IMR-90 (cell line): Measurements from ENCODE around the gene TCOF1. TPM values are rescaled to one million over a fixed set of nuclear protein-coding genes. Genes with fewer than 3 reads are reported as not detected.
A peak's percentile ranks its signal among the peaks of the same experiment; 100 is the strongest.

Experiments used
- ATAC-seq: fragments of 200-7000 bp; cut with Tn5 transposase; 2 replicates; pipeline ENCODE4 v1.9.1; 2020; ENCODE audit warnings: low read depth, mild to moderate bottlenecking, moderate library complexity
- BruUV-seq: library from RNA; stranded (reverse); fragments of 400-500 nt; replicated peaks from 2 replicates; lab custom pipeline; 2021; lab: Mats Ljungman, UMichigan
- CTCF ChIA-PET: fragments of 300-600 bp; formaldehyde crosslinking; extraction: SDS; loops from one replicate; lab custom pipeline; 2021; ENCODE audit warnings: antibody characterized with exemption; lab: Yijun Ruan, JAX
- POLR2A ChIA-PET: fragments of 300-600 bp; sonication (Branson Sonifier 250); formaldehyde crosslinking; loops from one replicate; lab custom pipeline; 2022; ENCODE audit warnings: antibody characterized with exemption; ENCODE audit not compliant: unreplicated experiment; lab: Charles Lee
- DNase-seq: peaks from one replicate; pipeline ENCODE4 v3.0.0; 2013
- H2AFZ ChIP-seq: replicated peaks from 2 replicates; pipeline ENCODE3; 2013; ENCODE audit warnings: low read length, mild to moderate bottlenecking; ENCODE audit not compliant: poor library complexity
- H2AK5ac ChIP-seq: 2 replicates; pipeline ENCODE4 v1.6.1; 2013; ENCODE audit warnings: low read depth, low read length, inconsistent platforms
- H2AK9ac ChIP-seq: replicated peaks from 2 replicates; pipeline ENCODE3; 2013; ENCODE audit warnings: mild to moderate bottlenecking, low read depth, low read length, moderate library complexity; ENCODE audit not compliant: poor library complexity
- H2BK120ac ChIP-seq: 2 replicates; pipeline ENCODE4 v1.6.1; 2013; ENCODE audit warnings: low read depth, low read length, inconsistent platforms
- H2BK15ac ChIP-seq: 3 replicates; pipeline ENCODE4 v1.6.1; 2013; ENCODE audit warnings: low read depth, low read length, inconsistent platforms
- H2BK20ac ChIP-seq: 2 replicates; pipeline ENCODE4 v1.6.1; 2013; ENCODE audit warnings: low read depth, mild to moderate bottlenecking, inconsistent platforms, low read length, moderate library complexity
- H2BK5ac ChIP-seq: 2 replicates; pipeline ENCODE4 v1.6.1; 2013; ENCODE audit warnings: mild to moderate bottlenecking, low read depth, low read length, inconsistent platforms; ENCODE audit not compliant: poor library complexity, severe bottlenecking
- H3K14ac ChIP-seq: replicated peaks from 2 replicates; pipeline ENCODE4 v1.6.1; 2013; ENCODE audit warnings: low read depth, low read length, inconsistent platforms
- H3K18ac ChIP-seq: 2 replicates; pipeline ENCODE4 v1.6.1; 2013; ENCODE audit warnings: low read depth, low read length, control low read depth
- H3K23ac ChIP-seq: 2 replicates; pipeline ENCODE4 v1.6.1; 2013; ENCODE audit warnings: low read depth, low read length, inconsistent platforms
- H3K27ac ChIP-seq: 2 replicates; pipeline ENCODE4 v1.5.1; 2013; ENCODE audit warnings: mild to moderate bottlenecking, control low read depth, low read length; ENCODE audit not compliant: insufficient read depth
- H3K27me3 ChIP-seq: 2 replicates; pipeline ENCODE4 v1.6.1; 2013; ENCODE audit warnings: low read length; ENCODE audit not compliant: control insufficient read depth, insufficient read depth
- H3K36me3 ChIP-seq: 2 replicates; pipeline ENCODE4 v1.6.1; 2013; ENCODE audit warnings: low read length, mixed read lengths; ENCODE audit not compliant: control insufficient read depth, insufficient read depth
- H3K4ac ChIP-seq: 2 replicates; pipeline ENCODE4 v1.6.1; 2013; ENCODE audit warnings: low read depth, low read length, inconsistent platforms
- H3K4me1 ChIP-seq: 2 replicates; pipeline ENCODE4 v1.6.1; 2013; ENCODE audit warnings: low read length, mixed read lengths; ENCODE audit not compliant: control insufficient read depth, insufficient read depth
- H3K4me2 ChIP-seq: 2 replicates; pipeline ENCODE4 v1.6.1; 2013; ENCODE audit warnings: low read depth, mild to moderate bottlenecking, control low read depth, low read length, moderate library complexity
- H3K4me3 ChIP-seq: 2 replicates; pipeline ENCODE4 v1.5.1; 2013; ENCODE audit warnings: low read depth, mild to moderate bottlenecking, control low read depth, low read length, moderate library complexity; ENCODE audit not compliant: insufficient read depth
- H3K56ac ChIP-seq: 2 replicates; pipeline ENCODE4 v1.6.1; 2013; ENCODE audit warnings: low read length, inconsistent platforms; ENCODE audit not compliant: insufficient read depth; ENCODE audit errors: extremely low read depth
- H3K79me1 ChIP-seq, 2 experiments: 2 replicates each; pipeline ENCODE4 v1.6.1; 2013; ENCODE audit warnings: low read length in 2 of 2, inconsistent platforms in 1 of 2, low read depth in 1 of 2
- H3K9ac ChIP-seq: 2 replicates; pipeline ENCODE4 v1.6.1; 2013; ENCODE audit warnings: low read depth, low read length, control low read depth
- H3K9me1 ChIP-seq: 2 replicates; pipeline ENCODE4 v1.6.1; 2013; ENCODE audit warnings: low read length, inconsistent platforms; ENCODE audit not compliant: insufficient read depth
- H3K9me3 ChIP-seq: 2 replicates; pipeline ENCODE4 v1.6.1; 2013; ENCODE audit warnings: low read length; ENCODE audit not compliant: control insufficient read depth, insufficient read depth
- H4K20me1 ChIP-seq: 2 replicates; pipeline ENCODE4 v1.6.1; 2013; ENCODE audit warnings: low read length, inconsistent platforms; ENCODE audit not compliant: insufficient read depth
- H4K5ac ChIP-seq: 2 replicates; pipeline ENCODE4 v1.6.1; 2013; ENCODE audit warnings: mild to moderate bottlenecking, low read depth, low read length, control low read depth
- H4K8ac ChIP-seq, 2 experiments: 2 replicates each; pipeline ENCODE4 v1.6.1; 2013; ENCODE audit warnings: low read depth in 2 of 2, low read length in 2 of 2, control low read depth in 1 of 2, inconsistent platforms in 1 of 2
- H4K91ac ChIP-seq: 2 replicates; pipeline ENCODE4 v1.6.1; 2013; ENCODE audit warnings: low read depth, low read length, inconsistent platforms; ENCODE audit not compliant: insufficient read depth
- BHLHE40 ChIP-seq: fragments of 150-350 bp; IDR thresholded peaks from 2 replicates; pipeline ENCODE4 v1.6.1; 2016; ENCODE audit warnings: mild to moderate bottlenecking, low read depth, low read length
- CEBPB ChIP-seq: IDR thresholded peaks from 2 replicates; pipeline ENCODE4 v1.6.1; 2012; ENCODE audit warnings: low read depth, low read length, improper control_type of control experiment
- CHD1 ChIP-seq: IDR thresholded peaks from 2 replicates; pipeline ENCODE4 v1.6.1; 2012; ENCODE audit warnings: low read depth, low read length, improper control_type of control experiment
- CTCF ChIP-seq: conservative IDR thresholded peaks from 2 replicates; pipeline ENCODE4 v1.5.1; 2012; ENCODE audit warnings: mild to moderate bottlenecking, low read depth, low read length, improper control_type of control experiment
- ELK1 ChIP-seq: fragments of 150-350 bp; IDR thresholded peaks from 2 replicates; pipeline ENCODE4 v1.6.1; 2016; ENCODE audit warnings: low read depth, mild to moderate bottlenecking, low read length, moderate library complexity, borderline replicate concordance
- FOS ChIP-seq: fragments of 150-350 bp; IDR thresholded peaks from 2 replicates; pipeline ENCODE4 v1.6.1; 2016; ENCODE audit warnings: low read depth, low read length
- MAFK ChIP-seq: IDR thresholded peaks from 2 replicates; pipeline ENCODE4 v1.6.1; 2012; ENCODE audit warnings: low read depth, low read length, improper control_type of control experiment
- MAZ ChIP-seq: IDR thresholded peaks from 2 replicates; pipeline ENCODE4 v1.6.1; 2012; ENCODE audit warnings: low read depth, mild to moderate bottlenecking, low read length, improper control_type of control experiment, moderate library complexity, borderline replicate concordance
- MXI1 ChIP-seq: IDR thresholded peaks from 2 replicates; pipeline ENCODE4 v1.6.1; 2012; ENCODE audit warnings: low read depth, mild to moderate bottlenecking, low read length, moderate library complexity, borderline replicate concordance
- NFE2L2 ChIP-seq: fragments of 150-350 bp; IDR thresholded peaks from 2 replicates; pipeline ENCODE4 v1.6.1; 2016; ENCODE audit warnings: low read depth, mild to moderate bottlenecking, low read length
- POLR2A ChIP-seq: IDR thresholded peaks from 2 replicates; pipeline ENCODE4 v1.6.1; 2012; ENCODE audit warnings: mild to moderate bottlenecking, low read depth, low read length
- RAD21 ChIP-seq: IDR thresholded peaks from 2 replicates; pipeline ENCODE4 v1.6.1; 2012; ENCODE audit warnings: low read length, improper control_type of control experiment
- RCOR1 ChIP-seq: IDR thresholded peaks from 2 replicates; pipeline ENCODE4 v1.6.1; 2012; ENCODE audit warnings: mild to moderate bottlenecking, low read length, improper control_type of control experiment; ENCODE audit not compliant: insufficient replicate concordance
- RFX5 ChIP-seq: IDR thresholded peaks from 2 replicates; pipeline ENCODE4 v1.8.0; 2012; ENCODE audit warnings: low read depth, mild to moderate bottlenecking, low read length, moderate library complexity
- SMC3 ChIP-seq: fragments of 150-350 bp; IDR thresholded peaks from 2 replicates; pipeline ENCODE4 v1.6.1; 2016; ENCODE audit warnings: low read depth, mild to moderate bottlenecking, antibody characterized with exemption, low read length, moderate library complexity
- USF2 ChIP-seq: fragments of 150-350 bp; IDR thresholded peaks from 2 replicates; pipeline ENCODE4 v1.6.1; 2017; ENCODE audit warnings: mild to moderate bottlenecking, antibody characterized with exemption, low read length, low read depth
- WGBS, 2 experiments: methylation state at CpG; one replicate each; pipeline versions ENCODE4 v1.1.5 to v1.1.7; 2013; ENCODE audit warnings: missing lambda C conversion rate in 2 of 2; ENCODE audit not compliant: insufficient read length in 1 of 2; ENCODE audit errors: extremely low coverage in 2 of 2; 5-methylcytosine and 5-hydroxymethylcytosine counted together
- dilution Hi-C: fragments of 300-500 bp; cut with HindIII; formaldehyde crosslinking; loops from one replicate; pipeline ENCODE4 v1.14.3; 2018; ENCODE audit warnings: low sequenced_read_pairs; ENCODE audit not compliant: unreplicated experiment
- in situ Hi-C: fragments of 300-500 bp; cut with MboI; formaldehyde crosslinking; loops from 3 replicates; pipeline ENCODE4 v1.14.3; 2019; ENCODE audit warnings: low sequenced_read_pairs, inconsistent platforms, mixed read lengths
- intact Hi-C: fragments of 100-400 bp; cut with micrococcal nuclease; formaldehyde crosslinking; loops from 2 replicates; pipeline ENCODE4 v1.10.0; 2022
- polyA plus RNA-seq, 3 experiments: library from polyadenylated mRNA; depleted of rRNA; stranded (reverse); fragments of >200 nt; gene quantifications; 2 replicates each; pipeline ENCODE4 v1.2.3, GENCODE V29; 2012; ENCODE audit warnings: low replicate concordance in 1 of 3
- total RNA-seq: library from RNA; depleted of rRNA; stranded (reverse); fragments of >200 nt; gene quantifications from 2 replicates; pipeline ENCODE4 v1.2.3, GENCODE V29; 2012

TCOF1 gene
- total and polyA plus RNA-seq, 2 of the 4 experiments (the other 2 are of a cell fraction): 18.2 to 19.7 TPM

GRCh38 chr5:150395688-150395975 lies 38.1 kb downstream of the TCOF1 start:
- Histone ChIP-seq H3K23ac (no peak overlapping the region), H2BK5ac (no peak overlapping the region), H3K18ac (no peak overlapping the region), H3K79me1 (peaks cover 0 to 14% of the 10 kb centered on the region in 2 experiments; a peak in 1 of 4 replicates), H2AFZ (no peak overlapping the region), H2BK120ac (no peak overlapping the region), H3K4me1 (peaks cover 19% of the 10 kb centered on the region), H2AK9ac (peak overlapping the region; percentile 35), H3K36me3 (peaks cover 55% of the 10 kb centered on the region), H3K9me3 (no peaks in the 10 kb centered on the region), H3K4me2 (no peak overlapping the region), H2BK20ac (no peak overlapping the region), H3K4me3 (no peak overlapping the region), H2AK5ac (0 out of 2 replicates have a peak overlapping the region, but pooled peaks have one; percentile 23), H3K27me3 (no peaks in the 10 kb centered on the region), H3K4ac (no peak overlapping the region), H2BK15ac (no peak overlapping the region), H4K8ac (no peak overlapping the region), H4K20me1 (peaks cover 7% of the 10 kb centered on the region; the same call in 1 of the 2 replicates), H3K14ac (no peak overlapping the region), H3K27ac (no peak overlapping the region), H3K9me1 (peaks cover 32% of the 10 kb centered on the region), H4K5ac (no peak overlapping the region), H4K91ac (no peak overlapping the region), H3K56ac (no peak overlapping the region), H3K9ac (no peak overlapping the region)
- no TSS peak for BruUV-seq
- in situ Hi-C loops: no loop called here
- no peak for TF ChIP-seq NFE2L2
- TF ChIP-seq RAD21: no peak
- no peak for TF ChIP-seq MAZ
- no peak for TF ChIP-seq RCOR1
- TF ChIP-seq FOS: no peak
- TF ChIP-seq USF2: no peak
- no peak for TF ChIP-seq RFX5
- no peak for TF ChIP-seq CHD1
- TF ChIP-seq MAFK: no peak
- no peak for TF ChIP-seq POLR2A
- no peak for TF ChIP-seq MXI1
- no peak for TF ChIP-seq SMC3
- TF ChIP-seq CTCF: no peak
- TF ChIP-seq ELK1: no peak
- no peak for TF ChIP-seq CEBPB
- TF ChIP-seq BHLHE40: no peak
- DNase-seq (no peak), ATAC-seq (no peak)
- ChIA-PET POLR2A (no interaction called here), CTCF (no interaction called here)
- dilution Hi-C loops: no loop called here
- WGBS, 2 experiments: no CpG with 5 or more reads among the region's 2 CpGs
- intact Hi-C loops: loop anchor here (5.0 kb wide), 1 partner anchor 37 kb away; no protein-coding TSS in a partner anchor
